ENCODE results near the gene PYROXD2.

The PYROXD2 gene

GRCh38 chr10:98444314-98445006, 29.5 kb upstream of the PYROXD2 start:
- no peak overlapping the region for H2AK5ac ChIP-seq (ENCODE audit: low read depth, low read length)
- H3K9ac ChIP-seq (ENCODE audit: low read depth, low read length, poor library complexity) = no peak overlapping the region
- no CpG with 5 or more reads among the region's 9 CpGs for WGBS, 2 donors (ENCODE audit: extremely low coverage in 2 of 2, insufficient read length in 2 of 2, insufficient replicate concordance in 1 of 2)
- no peak overlapping the region for H3K23ac ChIP-seq (ENCODE audit: low read depth, low read length, poor library complexity)
- no peak overlapping the region for H3K4me3 ChIP-seq (ENCODE audit: low read length in 2 of 2)
- no peak overlapping the region for H3K4ac ChIP-seq (ENCODE audit: low read length)
- no peaks in the 10 kb centered on the region for H3K27me3 ChIP-seq (ENCODE audit: control insufficient read depth in 3 of 3, insufficient read depth in 3 of 3, low read depth in 1 of 3, low read length in 3 of 3)
- no peak overlapping the region for H3K4me2 ChIP-seq (ENCODE audit: insufficient read depth, low read length, poor library complexity, severe bottlenecking)
- no peak overlapping the region for H4K8ac ChIP-seq (ENCODE audit: low read depth, low read length)
- H4K91ac ChIP-seq (ENCODE audit: low read depth, low read length, poor library complexity) = no peak overlapping the region
- H3K9me3 ChIP-seq (replicated peaks in 1 of 2; ENCODE audit: control insufficient read depth in 2 of 2, insufficient read depth in 1 of 2, low read depth in 1 of 2, low read length in 2 of 2) = peaks cover 0 to under 1% of the 10 kb centered on the region in 2 donors
- H2AFZ ChIP-seq (ENCODE audit: low read length) = no peak overlapping the region
- H2BK12ac ChIP-seq (ENCODE audit: low read length) = no peak overlapping the region
- no peak overlapping the region for H2BK120ac ChIP-seq (ENCODE audit: low read depth, low read length)
- H3K14ac ChIP-seq (ENCODE audit: low read length) = no peak overlapping the region
- no peak overlapping the region for H3K27ac ChIP-seq (replicated peaks; ENCODE audit: low read length)
- peaks cover 0 to 6% of the 10 kb centered on the region in 2 donors for H3K4me1 ChIP-seq (ENCODE audit: control insufficient read depth in 2 of 2, insufficient read depth in 1 of 2, low read depth in 1 of 2, low read length in 2 of 2)
- H3K79me1 ChIP-seq (ENCODE audit: low read depth, low read length) = no peaks in the 10 kb centered on the region
- no peak overlapping the region for H3K18ac ChIP-seq (ENCODE audit: low read length)
- DNase-seq (ENCODE audit: low spot score) = no peak
- no peak overlapping the region for H2BK15ac ChIP-seq (ENCODE audit: low read length)
- H3K36me3 ChIP-seq (replicated peaks in 1 of 2; ENCODE audit: control insufficient read depth in 2 of 2, insufficient read depth in 2 of 2, low read length in 2 of 2) = peaks cover 20 to 59% of the 10 kb centered on the region in 2 donors
- no peak overlapping the region for H2BK5ac ChIP-seq (ENCODE audit: low read length)

GRCh38 chr10:98438715-98439114, 23.7 kb upstream of the PYROXD2 start:
- H3K79me1 ChIP-seq (ENCODE audit: low read depth, low read length) = no peaks in the 10 kb centered on the region
- no peak overlapping the region for H4K8ac ChIP-seq (ENCODE audit: low read depth, low read length)
- WGBS, 2 donors (ENCODE audit: extremely low coverage in 2 of 2, insufficient read length in 2 of 2, insufficient replicate concordance in 1 of 2) = no CpG with 5 or more reads among the region's 4 CpGs

GRCh38 chr10:98436704-98437103, 21.7 kb upstream of the PYROXD2 start:
- Histone ChIP-seq H3K4me1 (ENCODE audit: control insufficient read depth in 2 of 2, insufficient read depth in 1 of 2, low read depth in 1 of 2, low read length in 2 of 2) (no peaks in the 10 kb centered on the region), H4K91ac (ENCODE audit: low read depth, low read length, poor library complexity) (no peak overlapping the region), H3K23ac (ENCODE audit: low read depth, low read length, poor library complexity) (no peak overlapping the region), H3K9ac (ENCODE audit: low read depth, low read length, poor library complexity) (no peak overlapping the region), H3K14ac (ENCODE audit: low read length) (no peak overlapping the region), H3K4ac (ENCODE audit: low read length) (no peak overlapping the region), H4K8ac (ENCODE audit: low read depth, low read length) (no peak overlapping the region), H3K27ac (replicated peaks; ENCODE audit: low read length) (no peak overlapping the region), H2AK5ac (ENCODE audit: low read depth, low read length) (no peak overlapping the region), H3K4me2 (ENCODE audit: insufficient read depth, low read length, poor library complexity, severe bottlenecking) (no peak overlapping the region), H3K9me3 (replicated peaks in 1 of 2; ENCODE audit: control insufficient read depth in 2 of 2, insufficient read depth in 1 of 2, low read depth in 1 of 2, low read length in 2 of 2) (peaks cover 6 to 32% of the 10 kb centered on the region in 2 donors), H2AFZ (ENCODE audit: low read length) (no peak overlapping the region), H3K27me3 (ENCODE audit: control insufficient read depth in 3 of 3, insufficient read depth in 3 of 3, low read depth in 1 of 3, low read length in 3 of 3) (no peaks in the 10 kb centered on the region), H3K4me3 (ENCODE audit: low read length in 2 of 2) (no peak overlapping the region), H2BK5ac (ENCODE audit: low read length) (no peak overlapping the region), H3K18ac (ENCODE audit: low read length) (no peak overlapping the region), H2BK120ac (ENCODE audit: low read depth, low read length) (no peak overlapping the region), H2BK15ac (ENCODE audit: low read length) (no peak overlapping the region), H2BK12ac (ENCODE audit: low read length) (no peak overlapping the region), H3K36me3 (replicated peaks in 1 of 2; ENCODE audit: control insufficient read depth in 2 of 2, insufficient read depth in 2 of 2, low read length in 2 of 2) (peaks cover 24 to 70% of the 10 kb centered on the region in 2 donors), H3K79me1 (ENCODE audit: low read depth, low read length) (no peaks in the 10 kb centered on the region)
- no peak for DNase-seq (ENCODE audit: low spot score)
- no CpG with 5 or more reads among the region's 4 CpGs for WGBS, 2 donors (ENCODE audit: extremely low coverage in 2 of 2, insufficient read length in 2 of 2, insufficient replicate concordance in 1 of 2)

More at GRCh38 chr10:98438715-98439114, 23.7 kb upstream of the PYROXD2 start:
- no peak overlapping the region for H4K91ac ChIP-seq (ENCODE audit: low read depth, low read length, poor library complexity)
- peaks cover 29 to 71% of the 10 kb centered on the region in 2 donors for H3K36me3 ChIP-seq (replicated peaks in 1 of 2; ENCODE audit: control insufficient read depth in 2 of 2, insufficient read depth in 2 of 2, low read length in 2 of 2)
- no peaks in the 10 kb centered on the region for H3K4me1 ChIP-seq (ENCODE audit: control insufficient read depth in 2 of 2, insufficient read depth in 1 of 2, low read depth in 1 of 2, low read length in 2 of 2)
- no peak overlapping the region for H3K27ac ChIP-seq (replicated peaks; ENCODE audit: low read length)
- no peak overlapping the region for H2BK5ac ChIP-seq (ENCODE audit: low read length)
- H3K27me3 ChIP-seq (ENCODE audit: control insufficient read depth in 3 of 3, insufficient read depth in 3 of 3, low read depth in 1 of 3, low read length in 3 of 3) = no peaks in the 10 kb centered on the region
- DNase-seq (ENCODE audit: low spot score) = no peak
- H2AK5ac ChIP-seq (ENCODE audit: low read depth, low read length) = no peak overlapping the region
- no peak overlapping the region for H3K23ac ChIP-seq (ENCODE audit: low read depth, low read length, poor library complexity)
- H3K18ac ChIP-seq (ENCODE audit: low read length) = no peak overlapping the region
- H3K4me3 ChIP-seq (ENCODE audit: low read length in 2 of 2) = no peak overlapping the region
- H3K9ac ChIP-seq (ENCODE audit: low read depth, low read length, poor library complexity) = no peak overlapping the region
- no peak overlapping the region for H2AFZ ChIP-seq (ENCODE audit: low read length)
- H3K14ac ChIP-seq (ENCODE audit: low read length) = no peak overlapping the region
- no peak overlapping the region for H2BK12ac ChIP-seq (ENCODE audit: low read length)
- no peak overlapping the region for H3K4me2 ChIP-seq (ENCODE audit: insufficient read depth, low read length, poor library complexity, severe bottlenecking)
- H2BK120ac ChIP-seq (ENCODE audit: low read depth, low read length) = no peak overlapping the region
- no peak overlapping the region for H2BK15ac ChIP-seq (ENCODE audit: low read length)
- H3K9me3 ChIP-seq (replicated peaks in 1 of 2; ENCODE audit: control insufficient read depth in 2 of 2, insufficient read depth in 1 of 2, low read depth in 1 of 2, low read length in 2 of 2) = peaks cover 4 to 16% of the 10 kb centered on the region in 2 donors
- H3K4ac ChIP-seq (ENCODE audit: low read length) = no peak overlapping the region

- Histone ChIP-seq H3K27me3 (ENCODE audit: control insufficient read depth in 3 of 3, insufficient read depth in 3 of 3, low read depth in 1 of 3, low read length in 3 of 3) (no peaks in the 10 kb centered on the region), H3K36me3 (replicated peaks in 1 of 2; ENCODE audit: control insufficient read depth in 2 of 2, insufficient read depth in 2 of 2, low read length in 2 of 2) (peaks cover 36 to 70% of the 10 kb centered on the region in 2 donors), H4K91ac (ENCODE audit: low read depth, low read length, poor library complexity) (no peak overlapping the region), H2BK5ac (ENCODE audit: low read length) (no peak overlapping the region), H3K79me1 (ENCODE audit: low read depth, low read length) (no peaks in the 10 kb centered on the region), H3K14ac (ENCODE audit: low read length) (no peak overlapping the region), H3K4ac (ENCODE audit: low read length) (no peak overlapping the region), H2AK5ac (ENCODE audit: low read depth, low read length) (no peak overlapping the region), H2BK120ac (ENCODE audit: low read depth, low read length) (no peak overlapping the region), H3K27ac (replicated peaks; ENCODE audit: low read length) (no peak overlapping the region), H2BK15ac (ENCODE audit: low read length) (no peak overlapping the region), H3K4me3 (ENCODE audit: low read length in 2 of 2) (no peak overlapping the region), H3K4me2 (ENCODE audit: insufficient read depth, low read length, poor library complexity, severe bottlenecking) (no peak overlapping the region), H4K8ac (ENCODE audit: low read depth, low read length) (no peak overlapping the region), H2BK12ac (ENCODE audit: low read length) (no peak overlapping the region), H3K23ac (ENCODE audit: low read depth, low read length, poor library complexity) (no peak overlapping the region), H3K9me3 (replicated peaks in 1 of 2; ENCODE audit: control insufficient read depth in 2 of 2, insufficient read depth in 1 of 2, low read depth in 1 of 2, low read length in 2 of 2) (peaks cover 13 to 41% of the 10 kb centered on the region in 2 donors), H3K18ac (ENCODE audit: low read length) (no peak overlapping the region), H3K4me1 (ENCODE audit: control insufficient read depth in 2 of 2, insufficient read depth in 1 of 2, low read depth in 1 of 2, low read length in 2 of 2) (no peaks in the 10 kb centered on the region), H2AFZ (ENCODE audit: low read length) (no peak overlapping the region), H3K9ac (ENCODE audit: low read depth, low read length, poor library complexity) (no peak overlapping the region)
- WGBS, 2 donors (ENCODE audit: extremely low coverage in 2 of 2, insufficient read length in 2 of 2, insufficient replicate concordance in 1 of 2) = no CpG with 5 or more reads among the region's 12 CpGs
- no peak for DNase-seq (ENCODE audit: low spot score)
Observed at GRCh38 chr10:98435178-98435577, 20.2 kb upstream of the PYROXD2 start.

Measured in neuronal stem cell (in vitro differentiated cells).